ENCODE results near the gene SMYD3. TPM values are rescaled to one million over a fixed set of nuclear protein-coding genes. Genes with fewer than 3 reads are reported as not detected.

SMYD3 gene
- total and polyA plus RNA-seq, 2 donors (not counting 1 experiment from before 2014, with no cell fraction given), result 9.7 to 37.2 TPM

DNA sequence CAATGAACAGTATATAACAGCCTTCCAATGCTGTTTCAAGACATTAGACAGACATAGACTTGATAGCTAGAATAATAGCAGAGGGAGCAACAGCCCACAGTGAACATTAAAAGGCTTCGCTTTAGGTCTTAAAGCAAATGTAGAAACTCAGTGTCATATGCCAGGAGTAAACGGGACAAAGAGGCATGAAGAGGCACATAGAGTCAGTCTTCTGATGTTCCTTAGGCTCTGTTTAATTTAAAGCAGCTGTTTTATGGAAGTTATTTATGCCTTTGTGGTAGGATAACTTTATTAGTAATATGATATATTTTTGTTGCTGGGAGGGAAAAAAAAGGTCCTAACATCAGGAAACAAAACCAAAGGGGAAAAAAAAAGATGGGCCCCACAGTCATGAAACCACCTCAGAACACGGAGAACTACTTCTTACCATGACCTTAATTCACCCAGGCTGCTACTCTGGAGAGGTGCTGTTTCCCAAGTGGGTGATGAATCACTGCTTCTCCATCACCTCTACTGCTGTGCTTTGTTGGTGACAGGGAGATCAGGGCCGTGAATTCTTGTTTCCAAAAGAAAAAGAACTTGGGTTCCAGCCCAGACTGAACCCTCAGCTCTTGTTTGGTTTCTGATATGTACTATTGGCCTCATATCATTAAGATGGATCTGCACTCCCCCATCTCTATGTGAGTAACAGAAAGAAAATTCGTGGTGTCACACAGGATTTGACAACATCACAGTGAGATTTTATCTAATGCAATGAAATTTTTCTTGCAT lies 735.4 kb downstream of the SMYD3 start:
- ChIA-PET CTCF (no interaction called here), POLR2A (no interaction called here)
- WGBS (ENCODE audit: insufficient coverage), result 100% methylated on average over 2 of the region's 5 CpGs
- no peaks in the 10 kb centered on the region for H3K79me2 ChIP-seq (ENCODE audit: control insufficient read depth, insufficient read depth, low read length)
- H4K20me1 ChIP-seq (ENCODE audit: control insufficient read depth, insufficient read depth, low read length, poor library complexity, severe bottlenecking), result no peaks in the 10 kb centered on the region
- H3K9me3 ChIP-seq (ENCODE audit: control extremely low read depth in 1 of 3, control insufficient read depth in 2 of 3, insufficient read depth in 1 of 3, low read length in 2 of 3), result no peaks in the 10 kb centered on the region
- intact Hi-C loops (cut with micrococcal nuclease), result no loop called here
- ATAC-seq (ENCODE audit: low read depth), result no peak
- H2AFZ ChIP-seq (ENCODE audit: insufficient read depth, low read depth, low read length, poor library complexity, severe bottlenecking), result no peak overlapping the region
- H3K36me3 ChIP-seq (replicated peaks in 1 of 2; ENCODE audit: control extremely low read depth in 1 of 2, control insufficient read depth in 1 of 2, extremely low read depth in 1 of 2, insufficient read depth in 2 of 2, low read length in 1 of 2), result no peaks in the 10 kb centered on the region
- Mint-ChIP-seq H3K9me3 (ENCODE audit: insufficient read depth) (no peaks in the 10 kb centered on the region), H3K4me3 (no peak overlapping the region), H3K27me3 (no peaks in the 10 kb centered on the region), H3K4me1 (no peaks in the 10 kb centered on the region), H3K27ac (no peak overlapping the region)
- no peak overlapping the region for H3K27ac ChIP-seq (ENCODE audit: low read length in 2 of 2)
- H3K27me3 ChIP-seq (replicated peaks in 1 of 4; ENCODE audit: control extremely low read depth in 1 of 4, control insufficient read depth in 3 of 4, insufficient read depth in 4 of 4, low read length in 3 of 4), result no peaks in the 10 kb centered on the region
- H3K4me3 ChIP-seq (ENCODE audit: control extremely low read depth in 1 of 5, extremely low read depth in 1 of 5, insufficient read depth in 1 of 5, low read depth in 2 of 5, low read length in 4 of 5), result no peak overlapping the region
- no peak for TF ChIP-seq EZH2 (IDR thresholded peaks at IDR 0.05; ENCODE audit: borderline replicate concordance, insufficient read depth, low read depth, low read length, poor library complexity, severe bottlenecking)
- TF ChIP-seq, protein P1, sequence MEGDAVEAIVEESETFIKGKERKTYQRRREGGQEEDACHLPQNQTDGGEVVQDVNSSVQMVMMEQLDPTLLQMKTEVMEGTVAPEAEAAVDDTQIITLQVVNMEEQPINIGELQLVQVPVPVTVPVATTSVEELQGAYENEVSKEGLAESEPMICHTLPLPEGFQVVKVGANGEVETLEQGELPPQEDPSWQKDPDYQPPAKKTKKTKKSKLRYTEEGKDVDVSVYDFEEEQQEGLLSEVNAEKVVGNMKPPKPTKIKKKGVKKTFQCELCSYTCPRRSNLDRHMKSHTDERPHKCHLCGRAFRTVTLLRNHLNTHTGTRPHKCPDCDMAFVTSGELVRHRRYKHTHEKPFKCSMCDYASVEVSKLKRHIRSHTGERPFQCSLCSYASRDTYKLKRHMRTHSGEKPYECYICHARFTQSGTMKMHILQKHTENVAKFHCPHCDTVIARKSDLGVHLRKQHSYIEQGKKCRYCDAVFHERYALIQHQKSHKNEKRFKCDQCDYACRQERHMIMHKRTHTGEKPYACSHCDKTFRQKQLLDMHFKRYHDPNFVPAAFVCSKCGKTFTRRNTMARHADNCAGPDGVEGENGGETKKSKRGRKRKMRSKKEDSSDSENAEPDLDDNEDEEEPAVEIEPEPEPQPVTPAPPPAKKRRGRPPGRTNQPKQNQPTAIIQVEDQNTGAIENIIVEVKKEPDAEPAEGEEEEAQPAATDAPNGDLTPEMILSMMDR (IDR thresholded peaks at IDR 0.05), result no peak
- no peak overlapping the region for H3K9ac ChIP-seq (ENCODE audit: low read length)
- no peaks in the 10 kb centered on the region for H3K4me1 ChIP-seq (ENCODE audit: control insufficient read depth in 2 of 2, insufficient read depth in 2 of 2, low read length in 2 of 2)
- DNase-seq, result no peak
- no peak overlapping the region for H3K4me2 ChIP-seq (replicated peaks; ENCODE audit: low read depth, low read length, poor library complexity, severe bottlenecking)

DNA sequence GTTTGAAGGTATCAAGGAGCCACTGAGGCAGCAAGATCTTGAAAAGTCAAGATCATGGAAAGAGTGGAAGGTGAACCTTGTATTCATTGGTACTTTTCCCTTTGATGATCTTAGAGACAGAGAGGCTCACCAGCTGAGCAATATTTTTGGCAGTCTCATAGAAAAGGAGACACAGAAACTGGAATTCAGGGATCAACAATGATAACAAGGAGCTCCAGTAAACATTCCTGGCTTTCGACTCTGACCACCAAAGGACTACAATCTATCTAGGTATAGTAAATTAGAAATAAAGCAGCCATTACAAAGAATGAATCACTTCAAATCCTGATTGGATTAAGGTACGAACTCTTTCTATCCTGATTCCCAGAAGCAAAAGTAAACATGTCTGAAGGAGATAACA lies 736.9 kb downstream of the SMYD3 start:
- no peaks in the 10 kb centered on the region for H3K27me3 Mint-ChIP-seq
- no CpG with 5 or more reads among the region's 2 CpGs for WGBS (ENCODE audit: insufficient coverage)
- Histone ChIP-seq H3K9me3 (ENCODE audit: control extremely low read depth in 1 of 3, control insufficient read depth in 2 of 3, insufficient read depth in 1 of 3, low read length in 2 of 3) (no peaks in the 10 kb centered on the region), H3K9ac (ENCODE audit: low read length) (no peak overlapping the region), H3K27ac (ENCODE audit: low read length in 2 of 2) (no peak overlapping the region), H3K36me3 (replicated peaks in 1 of 2; ENCODE audit: control extremely low read depth in 1 of 2, control insufficient read depth in 1 of 2, extremely low read depth in 1 of 2, insufficient read depth in 2 of 2, low read length in 1 of 2) (no peaks in the 10 kb centered on the region), H4K20me1 (ENCODE audit: control insufficient read depth, insufficient read depth, low read length, poor library complexity, severe bottlenecking) (no peaks in the 10 kb centered on the region), H3K27me3 (replicated peaks in 1 of 4; ENCODE audit: control extremely low read depth in 1 of 4, control insufficient read depth in 3 of 4, insufficient read depth in 4 of 4, low read length in 3 of 4) (no peaks in the 10 kb centered on the region), H2AFZ (ENCODE audit: insufficient read depth, low read depth, low read length, poor library complexity, severe bottlenecking) (no peak overlapping the region), H3K4me2 (replicated peaks; ENCODE audit: low read depth, low read length, poor library complexity, severe bottlenecking) (no peak overlapping the region), H3K79me2 (ENCODE audit: control insufficient read depth, insufficient read depth, low read length) (no peaks in the 10 kb centered on the region), H3K4me1 (ENCODE audit: control insufficient read depth in 2 of 2, insufficient read depth in 2 of 2, low read length in 2 of 2) (no peaks in the 10 kb centered on the region), H3K4me3 (ENCODE audit: control extremely low read depth in 1 of 5, extremely low read depth in 1 of 5, insufficient read depth in 1 of 5, low read depth in 2 of 5, low read length in 4 of 5) (no peak overlapping the region)
- ATAC-seq (ENCODE audit: low read depth), result no peak
- CTCF ChIA-PET, result no interaction called here
- no peak overlapping the region for H3K4me3 Mint-ChIP-seq
- no peak for TF ChIP-seq EZH2 (IDR thresholded peaks at IDR 0.05; ENCODE audit: borderline replicate concordance, insufficient read depth, low read depth, low read length, poor library complexity, severe bottlenecking)
- TF ChIP-seq, protein P1 (IDR thresholded peaks at IDR 0.05), result no peak
- intact Hi-C loops (cut with micrococcal nuclease), result no loop called here
- POLR2A ChIA-PET, result no interaction called here
- H3K9me3 Mint-ChIP-seq (ENCODE audit: insufficient read depth), result no peaks in the 10 kb centered on the region
- DNase-seq, result no peak
- H3K4me1 Mint-ChIP-seq, result no peaks in the 10 kb centered on the region
- no peak overlapping the region for H3K27ac Mint-ChIP-seq
